ENCODE results near the gene KCNQ1OT1. TPM values are rescaled to one million over a fixed set of nuclear protein-coding genes. Genes with fewer than 3 reads are reported as not detected.

Gene KCNQ1OT1
- total and polyA plus RNA-seq, 12 donors = 0.01 to 0.73 (median 0.43) TPM

- no peak overlapping the region for H3K4me3 ChIP-seq
- H3K36me3 ChIP-seq = peaks cover 0 to 7% (median 0%) of the 10 kb centered on the region in 9 donors
- no peak for DNase-seq
- H3K4me1 ChIP-seq = peaks cover 0 to 15% (median 0%) of the 10 kb centered on the region in 9 donors
- ATAC-seq = no peak
- peaks cover 0 to 100% (median 44%) of the 10 kb centered on the region in 11 donors for H3K9me3 ChIP-seq
- H3K27ac ChIP-seq = no peak overlapping the region
- intact Hi-C loops (cut with DNase I) = no loop called here
- TF ChIP-seq CTCF (IDR thresholded peaks at IDR 0.05) = no peak
- WGBS, 2 donors = 97 to 99% methylated on average over 2 of the region's 2 CpGs
- no peaks in the 10 kb centered on the region for H3K27me3 ChIP-seq
These were observed 49.9 kb downstream of the KCNQ1OT1 start for GRCh38 chr11:2649848-2650247.

- no peak overlapping the region for H3K27ac ChIP-seq
- no peak for DNase-seq
- H3K4me3 ChIP-seq = no peak overlapping the region
- no peak for ATAC-seq
- H3K27me3 ChIP-seq = no peaks in the 10 kb centered on the region
- peaks cover 0 to 15% (median 0%) of the 10 kb centered on the region in 9 donors for H3K4me1 ChIP-seq
- H3K9me3 ChIP-seq = peaks cover 0 to 100% (median 47%) of the 10 kb centered on the region in 11 donors
- peaks cover 0 to 7% (median 0%) of the 10 kb centered on the region in 9 donors for H3K36me3 ChIP-seq
- TF ChIP-seq CTCF (IDR thresholded peaks at IDR 0.05) = no peak
- intact Hi-C loops (cut with DNase I) = no loop called here
These were observed 50.4 kb downstream of the KCNQ1OT1 start for GRCh38 chr11:2649400-2649799.

GRCh38 chr11:2647953-2648352, 51.8 kb downstream of the KCNQ1OT1 start:
- ATAC-seq = no peak
- intact Hi-C loops (cut with DNase I) = no loop called here
- 95% methylated on average over 6 of the region's 6 CpGs for WGBS, 2 donors
- DNase-seq = no peak
- H3K4me3 ChIP-seq = no peak overlapping the region
- no peak for TF ChIP-seq CTCF (IDR thresholded peaks at IDR 0.05)
- no peak overlapping the region for H3K27ac ChIP-seq
- H3K27me3 ChIP-seq = no peaks in the 10 kb centered on the region
- peaks cover 0 to 100% (median 62%) of the 10 kb centered on the region in 11 donors for H3K9me3 ChIP-seq
- H3K36me3 ChIP-seq = peaks cover 0 to 19% (median 0%) of the 10 kb centered on the region in 9 donors
- peaks cover 0 to 7% (median 0%) of the 10 kb centered on the region in 9 donors for H3K4me1 ChIP-seq

- intact Hi-C loops (cut with DNase I) = no loop called here
- peaks cover 0 to 100% (median 69%) of the 10 kb centered on the region in 11 donors for H3K9me3 ChIP-seq
- no peak for TF ChIP-seq CTCF (IDR thresholded peaks at IDR 0.05)
These were observed 52.6 kb downstream of the KCNQ1OT1 start for GRCh38 chr11:2647167-2647566.

More at GRCh38 chr11:2647167-2647566, 52.6 kb downstream of the KCNQ1OT1 start:
- DNase-seq = no peak
- Histone ChIP-seq H3K4me1 (no peaks in the 10 kb centered on the region), H3K36me3 (peaks cover 0 to 19% (median 0%) of the 10 kb centered on the region in 9 donors), H3K27ac (no peak overlapping the region), H3K4me3 (no peak overlapping the region), H3K27me3 (no peaks in the 10 kb centered on the region)
- whole genome bisulfite sequencing, 2 donors = 94 to 100% methylated on average over 1 of the region's 1 CpG
- no peak for ATAC-seq

Measured in heart right ventricle (tissue), 16 donors.